HL-60/S4 treated with retinoic acid at 250 ng/mL for 4 days and 3 days (cell line): Measurements from ENCODE around the gene SUSD1.
"Not testable (repeated sequence)": the region's sequence is repeated elsewhere in the genome, so short reads cannot be mapped to it uniquely, and the experiment has no call there.

ENCODE experiments used
- in situ Hi-C: fragments of 300-500 bp; cut with MboI; formaldehyde crosslinking; loops from 2 replicates; pipeline ENCODE4 v1.7.0; 2022; ENCODE audit warnings: low sequenced_read_pairs

SUSD1 gene

GRCh38 chr9:112132356-112132755 is 42.7 kb downstream of the SUSD1 start:
- in situ Hi-C loops: no loop called here

- in situ Hi-C loops: no loop called here
These were observed 44.1 kb downstream of the SUSD1 start for GRCh38 chr9:112130997-112131396.

- in situ Hi-C loops: no loop called here
These were observed 44.8 kb downstream of the SUSD1 start for GRCh38 chr9:112130347-112130746.

- in situ Hi-C loops: no loop called here
These were observed 45.9 kb downstream of the SUSD1 start for GRCh38 chr9:112129246-112129645.

GRCh38 chr9:112128399-112128798 is 46.7 kb downstream of the SUSD1 start:
- in situ Hi-C loops: not testable (repeated sequence)

GRCh38 chr9:112127281-112127680 is 47.8 kb downstream of the SUSD1 start:
- in situ Hi-C loops: no loop called here

GRCh38 chr9:112125951-112126388 is 49.1 kb downstream of the SUSD1 start:
- in situ Hi-C loops: no loop called here

GRCh38 chr9:112124156-112124555 is 50.9 kb downstream of the SUSD1 start:
- in situ Hi-C loops: no loop called here

GRCh38 chr9:112121633-112122032 is 53.5 kb downstream of the SUSD1 start:
- in situ Hi-C loops: no loop called here

GRCh38 chr9:112120439-112120925 is 54.6 kb downstream of the SUSD1 start:
- in situ Hi-C loops: no loop called here

- in situ Hi-C loops: no loop called here
These were observed 55.1 kb downstream of the SUSD1 start for GRCh38 chr9:112120030-112120341.

GRCh38 chr9:112119225-112120029 is 55.7 kb downstream of the SUSD1 start:
- in situ Hi-C loops: no loop called here

GRCh38 chr9:112118009-112118408 is 57.1 kb downstream of the SUSD1 start:
- in situ Hi-C loops: no loop called here

- in situ Hi-C loops: no loop called here
These were observed 58.9 kb downstream of the SUSD1 start for GRCh38 chr9:112115970-112116753.

- in situ Hi-C loops: no loop called here
These were observed 60.0 kb downstream of the SUSD1 start for GRCh38 chr9:112115109-112115508.

GRCh38 chr9:112112941-112113681 is 62.0 kb downstream of the SUSD1 start:
- in situ Hi-C loops: no loop called here

GRCh38 chr9:112112519-112112918 is 62.6 kb downstream of the SUSD1 start:
- in situ Hi-C loops: no loop called here

GRCh38 chr9:112111461-112111860 is 63.6 kb downstream of the SUSD1 start:
- in situ Hi-C loops: no loop called here

- in situ Hi-C loops: no loop called here
These were observed 64.4 kb downstream of the SUSD1 start for GRCh38 chr9:112110777-112111113.

- in situ Hi-C loops: no loop called here
These were observed 64.9 kb downstream of the SUSD1 start for GRCh38 chr9:112110094-112110776.

- in situ Hi-C loops: no loop called here
These were observed 70.2 kb downstream of the SUSD1 start for GRCh38 chr9:112104901-112105300.
